Stimulated activated CD4-positive, alpha-beta T cell treated with anti-CD3 and anti-CD28 coated beads, Interleukin-2, amount 100 ng/mL, for 4 hours (primary cell): ENCODE measurements around the gene SKIL.

Experiments
- DNase-seq: peaks from one replicate; pipeline ENCODE4 v3.0.0-alpha.2; 2020; ENCODE audit warnings: low read depth

SKIL gene

DNA sequence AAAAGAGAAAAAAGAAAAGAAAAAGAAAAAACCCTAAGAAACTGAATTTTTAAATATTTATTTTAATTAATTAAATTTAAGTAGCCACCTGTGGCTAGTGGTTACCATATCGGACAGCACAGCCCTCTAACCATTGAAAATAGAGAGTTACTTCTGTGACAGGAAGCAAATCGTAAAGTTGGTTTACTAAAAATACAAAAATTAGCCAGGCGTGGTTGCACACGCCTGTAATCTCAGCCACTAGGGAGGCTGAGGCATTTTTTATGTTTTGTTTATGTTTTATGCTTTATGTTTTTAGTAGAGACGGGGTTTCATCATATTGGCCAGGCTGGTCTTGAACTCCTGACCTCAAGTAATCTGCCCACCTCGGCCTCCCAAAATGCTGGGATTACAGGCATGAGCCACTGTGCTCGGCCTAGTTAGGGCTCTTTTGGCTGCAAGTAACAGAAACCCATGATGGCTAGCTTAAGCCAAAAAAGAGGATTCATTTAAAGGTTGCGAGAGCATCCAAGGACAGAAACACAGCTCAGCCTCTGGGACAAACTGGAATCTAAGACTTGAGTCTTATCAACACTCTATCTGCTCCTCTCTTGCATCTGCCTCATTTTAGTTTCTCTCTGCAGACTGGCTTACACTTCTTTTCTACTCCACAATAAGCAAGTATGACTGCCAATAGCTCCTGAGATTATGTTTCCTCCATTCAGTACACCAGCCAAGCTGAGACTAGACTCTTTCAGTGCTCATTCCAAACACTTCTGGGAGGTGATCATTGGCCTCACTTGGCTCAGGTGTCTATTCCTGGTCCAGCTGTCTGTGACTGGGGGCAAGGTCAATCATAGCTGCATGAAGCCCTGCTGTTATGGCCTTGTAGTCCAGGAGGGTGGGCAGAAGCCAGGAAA, 6.8 kb upstream of the SKIL start:
- DNase-seq: no peak

DNA sequence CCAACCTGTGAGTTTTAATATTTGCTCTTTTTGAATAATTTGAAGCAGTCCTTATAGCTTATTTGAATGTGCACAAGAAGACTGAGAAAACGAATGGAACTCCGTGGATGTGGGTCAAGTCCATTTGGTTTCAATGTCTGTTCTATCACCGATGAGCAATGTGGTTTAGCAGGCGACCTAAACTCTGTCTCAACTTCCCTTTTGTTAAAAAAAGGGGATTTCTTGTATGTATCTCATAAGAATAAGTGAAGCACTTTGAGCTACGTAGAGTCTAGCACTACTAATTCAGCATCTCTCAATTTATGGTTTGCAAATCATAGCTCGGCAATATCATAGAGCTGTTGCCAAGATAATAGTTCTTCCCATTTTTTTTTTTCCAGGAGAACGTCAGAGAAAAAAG, 4.6 kb upstream of the SKIL start:
- DNase-seq: no peak

DNA sequence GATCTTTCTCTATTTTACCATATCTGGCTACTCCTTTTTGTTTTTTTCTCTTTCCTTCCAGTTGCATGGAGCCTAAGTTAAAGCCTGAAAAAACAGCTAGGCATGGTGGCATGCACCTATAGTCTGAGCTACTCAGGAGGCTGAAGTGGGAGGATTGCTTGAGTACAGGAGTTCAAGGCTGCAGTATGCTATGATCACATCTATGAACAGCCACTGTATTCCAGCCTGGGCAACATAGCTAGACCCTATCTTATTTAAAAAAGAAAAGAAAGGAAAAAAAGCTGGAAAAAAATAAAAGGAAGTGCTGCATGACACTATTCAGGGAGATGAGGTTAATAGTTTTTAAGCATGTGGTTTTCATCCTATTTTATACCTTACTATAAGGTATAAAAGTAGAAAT, 4.0 kb upstream of the SKIL start:
- no peak for DNase-seq

- DNase-seq: no peak
Measured at GRCh38 chr3:170354760-170355159, 2.8 kb upstream of the SKIL start.

GRCh38 chr3:170355738-170356595, 1.5 kb upstream of the SKIL start:
- DNase-seq: no peak

DNA sequence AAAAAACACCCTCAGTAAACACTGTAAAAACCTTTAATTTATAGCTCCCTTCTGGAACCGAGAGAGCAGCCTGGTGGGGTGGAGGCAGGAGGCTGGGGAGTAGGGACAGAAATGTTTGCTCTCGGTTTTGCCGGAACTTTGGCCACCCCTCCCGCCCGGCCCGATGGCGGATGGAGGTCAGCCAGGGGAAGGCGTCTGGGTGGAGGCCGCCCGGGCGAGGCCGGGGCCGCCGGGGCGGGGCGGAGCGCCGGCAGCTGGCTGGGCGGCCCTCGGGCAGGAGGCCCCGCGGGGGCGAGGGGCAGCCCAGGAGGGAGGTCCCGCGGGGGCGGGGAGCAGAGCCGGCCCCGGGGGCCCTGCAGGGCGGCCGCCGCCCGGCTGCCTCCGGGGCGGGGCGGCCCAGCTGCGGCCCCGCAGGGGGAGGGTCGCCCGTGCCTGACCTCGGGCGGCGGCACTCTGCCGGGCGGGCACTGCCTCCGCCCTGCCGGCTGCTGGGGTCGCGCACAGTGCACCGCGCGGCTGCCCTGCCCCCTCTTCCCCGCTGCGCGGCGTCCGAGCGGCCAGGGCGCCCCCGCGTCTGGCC, 829 bp upstream of the SKIL start:
- DNase-seq: peak; percentile 16

DNA sequence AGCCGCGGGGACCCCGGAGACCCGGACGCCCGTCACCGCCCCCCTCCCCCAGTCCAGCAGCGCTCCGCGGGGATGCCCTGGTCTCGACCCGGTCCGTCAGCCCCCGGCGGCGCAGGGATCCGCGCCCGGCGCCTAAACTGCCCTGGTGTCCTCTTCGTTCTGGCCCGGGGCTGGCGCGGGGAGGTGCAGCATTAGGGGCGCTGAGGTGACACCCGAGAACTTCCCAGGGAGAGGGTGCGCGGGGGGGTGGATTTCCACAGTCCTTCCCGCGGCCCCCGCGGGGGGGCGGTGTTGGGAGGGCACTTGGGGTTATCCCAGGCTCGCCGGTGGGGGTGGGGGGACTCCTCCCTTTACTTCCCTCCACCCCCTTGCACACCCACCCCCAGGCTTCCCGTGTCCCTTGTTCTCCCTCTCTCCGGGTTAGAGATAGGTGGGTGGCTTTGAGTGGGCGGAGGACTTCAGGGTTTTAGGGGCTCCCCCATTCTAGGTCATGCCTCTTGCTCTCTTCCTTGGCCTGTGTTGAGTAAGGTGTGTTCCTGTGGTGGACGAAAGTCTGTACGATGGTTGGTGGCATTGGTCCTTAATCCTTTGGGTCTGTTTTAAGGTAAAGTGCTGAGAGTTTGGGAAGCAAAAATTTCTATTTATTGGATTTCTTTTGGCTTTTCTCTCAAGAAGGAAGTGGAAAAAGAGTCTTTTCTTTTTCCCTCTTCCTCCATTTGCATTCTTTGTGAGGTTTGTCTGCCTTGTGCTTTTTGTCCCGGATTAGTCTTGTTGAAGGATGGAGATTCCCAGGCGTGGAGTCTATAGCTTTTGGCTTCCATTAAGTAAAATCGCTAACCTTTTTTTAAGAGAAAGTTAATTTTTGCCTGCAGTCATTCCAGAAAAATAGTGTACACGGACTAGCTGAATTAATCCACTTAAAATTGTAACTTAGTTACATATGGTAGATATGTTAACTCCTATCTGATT, 811 bp downstream of the SKIL start:
- peak; percentile 77 for DNase-seq

- no peak for DNase-seq
Measured at GRCh38 chr3:170359178-170359704, 1.7 kb downstream of the SKIL start.

DNA sequence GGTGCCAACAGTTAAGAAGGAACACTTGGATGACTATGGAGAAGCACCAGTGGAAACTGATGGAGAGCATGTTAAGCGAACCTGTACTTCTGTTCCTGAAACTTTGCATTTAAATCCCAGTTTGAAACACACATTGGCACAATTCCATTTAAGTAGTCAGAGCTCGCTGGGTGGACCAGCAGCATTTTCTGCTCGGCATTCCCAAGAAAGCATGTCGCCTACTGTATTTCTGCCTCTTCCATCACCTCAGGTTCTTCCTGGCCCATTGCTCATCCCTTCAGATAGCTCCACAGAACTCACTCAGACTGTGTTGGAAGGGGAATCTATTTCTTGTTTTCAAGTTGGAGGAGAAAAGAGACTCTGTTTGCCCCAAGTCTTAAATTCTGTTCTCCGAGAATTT, 3.0 kb downstream of the SKIL start:
- no peak for DNase-seq

DNA sequence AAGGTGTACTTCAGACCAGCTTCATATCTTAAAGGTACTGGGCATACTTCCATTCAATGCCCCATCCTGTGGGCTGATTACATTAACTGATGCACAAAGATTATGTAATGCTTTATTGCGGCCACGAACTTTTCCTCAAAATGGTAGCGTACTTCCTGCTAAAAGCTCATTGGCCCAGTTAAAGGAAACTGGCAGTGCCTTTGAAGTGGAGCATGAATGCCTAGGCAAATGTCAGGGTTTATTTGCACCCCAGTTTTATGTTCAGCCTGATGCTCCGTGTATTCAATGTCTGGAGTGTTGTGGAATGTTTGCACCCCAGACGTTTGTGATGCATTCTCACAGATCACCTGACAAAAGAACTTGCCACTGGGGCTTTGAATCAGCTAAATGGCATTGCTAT, 3.4 kb downstream of the SKIL start:
- DNase-seq: no peak

- DNase-seq: no peak
Measured at GRCh38 chr3:170361711-170362110, 4.2 kb downstream of the SKIL start.

DNA sequence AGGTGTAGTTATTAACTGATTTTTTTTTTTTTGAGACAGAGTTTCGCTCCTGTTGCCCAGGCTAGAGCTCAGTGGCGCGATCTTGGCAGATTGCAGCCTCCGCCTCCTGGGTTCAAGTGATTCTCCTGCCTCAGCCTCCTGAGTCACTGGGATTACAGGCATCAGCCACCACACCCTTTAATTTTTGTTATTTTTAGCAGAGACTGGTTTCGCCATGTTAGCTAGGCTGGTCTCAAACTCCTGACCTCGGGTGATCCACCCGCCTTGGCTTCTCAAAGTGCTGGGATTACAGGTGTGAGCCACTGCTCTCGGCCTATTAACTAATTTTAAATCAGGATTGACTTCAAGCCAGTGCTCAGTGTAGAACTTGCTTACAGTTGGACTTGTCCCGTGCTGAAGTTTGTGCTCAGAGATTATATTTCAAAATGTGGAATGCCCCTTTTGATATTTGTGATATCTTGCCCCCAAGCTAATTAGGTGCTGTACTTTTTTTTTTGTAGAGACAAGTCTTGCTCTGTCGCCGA, 6.0 kb downstream of the SKIL start:
- no peak for DNase-seq

- DNase-seq: no peak
Measured at GRCh38 chr3:170364965-170365364, 7.5 kb downstream of the SKIL start.

GRCh38 chr3:170367797-170368196, 10.3 kb downstream of the SKIL start:
- no peak for DNase-seq

DNA sequence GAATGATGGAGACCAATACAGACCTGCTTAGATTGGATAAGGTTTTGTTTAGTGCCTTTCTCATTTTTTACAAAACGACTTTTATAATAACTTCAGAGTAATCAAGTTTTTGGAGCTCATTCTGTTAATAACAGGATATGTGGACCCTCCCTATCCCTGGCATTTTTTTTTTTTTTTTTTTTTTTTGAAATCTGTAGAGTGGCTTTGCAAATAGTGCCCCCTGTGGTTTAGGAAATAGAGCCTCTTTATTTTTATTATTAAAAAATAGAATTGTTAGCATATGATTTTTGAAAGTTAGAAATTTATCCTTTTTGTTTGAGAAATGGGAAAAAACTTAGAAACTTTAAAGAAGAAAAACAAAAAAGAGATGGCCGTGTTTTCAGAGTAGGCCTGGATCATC, 11.4 kb downstream of the SKIL start:
- DNase-seq: no peak

DNA sequence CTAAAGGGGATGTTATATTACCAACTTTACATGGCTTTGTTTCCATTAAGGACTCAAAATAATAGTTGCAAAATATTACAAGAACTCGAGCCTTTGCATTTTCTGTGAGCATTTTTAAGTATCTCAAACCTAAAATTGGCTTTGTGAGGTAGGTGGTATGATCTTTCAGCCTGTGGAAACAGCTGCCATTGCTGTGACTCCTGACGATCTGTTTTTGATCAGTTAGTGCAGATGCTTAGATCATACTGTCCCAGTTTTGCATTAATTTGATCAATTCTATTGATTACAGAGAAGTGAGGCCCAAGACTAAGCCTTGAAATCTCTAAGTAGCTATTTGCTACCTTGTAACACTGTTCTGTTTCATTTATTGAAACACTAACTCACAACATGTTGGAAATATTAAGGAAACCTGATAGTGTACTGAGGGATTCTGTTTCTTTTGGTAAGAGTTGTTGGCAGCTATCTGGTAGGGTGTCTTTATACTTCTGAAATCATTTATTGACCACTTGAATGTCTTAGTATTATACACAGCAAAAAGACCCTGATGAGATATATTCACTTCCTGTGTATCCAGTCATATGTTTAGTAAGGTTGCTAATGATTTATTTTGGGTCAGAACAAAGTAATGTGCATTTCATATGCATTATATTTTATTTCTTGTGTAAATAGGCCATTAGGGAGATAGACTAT, 14.8 kb downstream of the SKIL start:
- DNase-seq: no peak

- DNase-seq: no peak
Measured at GRCh38 chr3:170383567-170383966, 26.1 kb downstream of the SKIL start.

GRCh38 chr3:170386468-170386867, 29.0 kb downstream of the SKIL start:
- no peak for DNase-seq

GRCh38 chr3:170387950-170388349, 30.4 kb downstream of the SKIL start:
- no peak for DNase-seq

GRCh38 chr3:170391108-170391507, 33.6 kb downstream of the SKIL start:
- no peak for DNase-seq

GRCh38 chr3:170397685-170398084, 40.2 kb downstream of the SKIL start:
- DNase-seq: no peak
